K562 (cell line): ENCODE measurements around the gene MMEL1. TPM values are rescaled to one million over a fixed set of nuclear protein-coding genes. Genes with fewer than 3 reads are reported as not detected.
A peak's percentile ranks its signal among the peaks of the same experiment; 100 is the strongest.
"Not testable (repeated sequence)": the region's sequence is repeated elsewhere in the genome, so short reads cannot be mapped to it uniquely, and the experiment has no call there.

Experiments
- ATAC-seq: fragments of 200-7000 bp; cut with Tn5 transposase; 3 replicates; pipeline ENCODE4 v1.9.1; 2020; ENCODE audit warnings: moderate library complexity
- BruUV-seq: library from RNA; stranded (reverse); fragments of 400-500 nt; replicated peaks from 2 replicates; lab custom pipeline; 2021; lab: Mats Ljungman, UMichigan
- CTCF ChIA-PET: fragments of 300-600 bp; formaldehyde crosslinking; extraction: SDS; loops from one replicate; lab custom pipeline; 2021; ENCODE audit warnings: low intra/inter-chr PET ratio; lab: Yijun Ruan, JAX
- POLR2A ChIA-PET: fragments of 300-600, 350-650 bp; sonication (Branson Sonifier 250); formaldehyde crosslinking; extraction: SDS; loops from one replicate; lab custom pipeline; 2021; ENCODE audit warnings: antibody characterized with exemption, inconsistent platforms; lab: Yijun Ruan, JAX
- DNase-seq, 4 experiments: peaks; one replicate each; pipeline versions ENCODE4 v3.0.0 to v3.0.0-alpha.2; 2011 to 2018; ENCODE audit warnings: low spot score in 3 of 4, mixed read lengths in 3 of 4; ENCODE audit errors: extremely low read depth in 1 of 4
- FAIRE-seq: peaks from 2 replicates; lab custom pipeline; 2011; peaks lifted over from hg19 to GRCh38; lab: Jason Lieb, UNC
- H2AFZ ChIP-seq: 2 replicates; pipeline ENCODE4 v1.6.0; 2011; ENCODE audit warnings: low read depth, low read length, control low read depth, inconsistent platforms
- H3K27ac ChIP-seq: fragments of 200-600 bp; 3 replicates; pipeline ENCODE4 v1.8.0; 2011; ENCODE audit warnings: low read depth, mild to moderate bottlenecking, control low read depth, inconsistent platforms, low read length, moderate library complexity, mixed read lengths; ENCODE audit errors: extremely low read depth
- H3K27me3 ChIP-seq, 2 experiments: fragments of 300-600 bp in 1 of 2; 2 replicates in 1 of 2; 3 replicates in 1 of 2; pipeline versions ENCODE4 v1.6.0 to v1.8.0; 2011; ENCODE audit warnings: inconsistent platforms in 2 of 2, low read length in 2 of 2, mild to moderate bottlenecking in 1 of 2, mixed read lengths in 1 of 2, moderate library complexity in 1 of 2; ENCODE audit not compliant: control insufficient read depth in 2 of 2, insufficient read depth in 2 of 2
- H3K36me3 ChIP-seq: fragments of 300-600 bp; 3 replicates; pipeline ENCODE4 v1.8.0; 2011; ENCODE audit warnings: mild to moderate bottlenecking, low read length, inconsistent platforms; ENCODE audit not compliant: control insufficient read depth, insufficient read depth
- H3K4me1 ChIP-seq, 2 experiments: fragments of 200-600 bp in 1 of 2; replicated peaks in 1 of 2; 2 replicates in 1 of 2; 3 replicates in 1 of 2; pipeline versions ENCODE4 v1.5.1 to v1.8.0; 2011; ENCODE audit warnings: inconsistent platforms in 2 of 2, low read length in 2 of 2, mild to moderate bottlenecking in 1 of 2, mixed read lengths in 1 of 2, moderate library complexity in 1 of 2; ENCODE audit not compliant: control insufficient read depth in 2 of 2, insufficient read depth in 2 of 2
- H3K4me2 ChIP-seq: 2 replicates; pipeline ENCODE4 v1.6.1; 2011; ENCODE audit warnings: low read length, control low read depth, inconsistent platforms, mixed read lengths; ENCODE audit not compliant: insufficient read depth
- H3K4me3 ChIP-seq: fragments of 200-600 bp; sonication (generic), shearing (Covaris generic); 2 replicates; pipeline ENCODE4 v1.5.1; 2016; ENCODE audit warnings: control low read depth, inconsistent platforms
- H3K79me2 ChIP-seq: fragments of 200-600 bp; 3 replicates; pipeline ENCODE4 v1.8.0; 2011; ENCODE audit warnings: low read length, inconsistent platforms; ENCODE audit not compliant: control insufficient read depth, insufficient read depth
- H3K9ac ChIP-seq, 2 experiments: 2 replicates each; pipeline versions ENCODE4 v1.6.0 to v1.6.1; 2011; ENCODE audit warnings: low read depth in 2 of 2, low read length in 2 of 2, control low read depth in 1 of 2, inconsistent platforms in 1 of 2, mild to moderate bottlenecking in 1 of 2, mixed read lengths in 1 of 2; ENCODE audit not compliant: insufficient read depth in 1 of 2
- H3K9me1 ChIP-seq: one replicate; pipeline ENCODE4 v1.6.0; 2011; ENCODE audit warnings: inconsistent platforms, mild to moderate bottlenecking, low read length, moderate library complexity; ENCODE audit not compliant: control insufficient read depth, insufficient read depth
- H3K9me3 ChIP-seq: replicated peaks from 2 replicates; pipeline ENCODE4 v1.5.1; 2011; ENCODE audit warnings: low read depth, low read length, inconsistent platforms; ENCODE audit not compliant: control insufficient read depth, insufficient read depth
- H4K20me1 ChIP-seq: replicated peaks from 2 replicates; pipeline ENCODE4 v1.6.1; 2011; ENCODE audit warnings: low read length, inconsistent platforms, mixed read lengths; ENCODE audit not compliant: control insufficient read depth, insufficient read depth
- CREB1 ChIP-seq, 2 experiments: sonication (generic) in 1 of 2; formaldehyde crosslinking in 1 of 2; IDR thresholded peaks; 2 replicates each; pipeline versions ENCODE4 v1.6.1 to v1.8.0; 2012 to 2022; ENCODE audit warnings: inconsistent platforms in 1 of 2, mild to moderate bottlenecking in 1 of 2, missing genetic modification reagents in 1 of 2, moderate library complexity in 1 of 2
- HDAC8 ChIP-seq: fragments of 450-650 bp; IDR thresholded peaks from 2 replicates; pipeline ENCODE4 v1.6.1; 2016; ENCODE audit warnings: mild to moderate bottlenecking, missing genetic modification characterization, moderate library complexity, missing compliant biosample characterization
- PHTF2 ChIP-seq: fragments of 250-450 bp; sonication (Bioruptor Pico); IDR thresholded peaks from 2 replicates; pipeline ENCODE4 v1.5.0; 2021; ENCODE audit warnings: mild to moderate bottlenecking
- SNIP1 ChIP-seq: fragments of 450-650 bp; IDR thresholded peaks from 2 replicates; pipeline ENCODE4 v1.7.1; 2017; ENCODE audit warnings: low read depth, mild to moderate bottlenecking
- XRCC5 ChIP-seq: fragments of 200-400 bp; formaldehyde crosslinking; IDR thresholded peaks from 2 replicates; pipeline ENCODE4 v1.6.1; 2017; ENCODE audit warnings: low read depth, mild to moderate bottlenecking, low read length
- ZBTB11 ChIP-seq, 3 experiments: fragments of 200-800 bp in 1 of 3; fragments of 250-450 bp in 1 of 3; fragments of 450-650 bp in 1 of 3; sonication (Bioruptor Pico) in 1 of 3; sonication (Bioruptor generic) in 1 of 3; formaldehyde crosslinking in 1 of 3; IDR thresholded peaks; 2 replicates each; pipeline versions ENCODE4 v1.6.1 to v1.8.0; 2016 to 2022; ENCODE audit warnings: mild to moderate bottlenecking in 2 of 3, missing genetic modification characterization in 2 of 3, missing compliant biosample characterization in 1 of 3, moderate library complexity in 1 of 3
- ZFP36 ChIP-seq: fragments of 150-350 bp; IDR thresholded peaks from 2 replicates; pipeline ENCODE4 v1.6.1; 2018; ENCODE audit warnings: low read length, low read depth; ENCODE audit not compliant: partially characterized antibody
- ZNF3 ChIP-seq: fragments of 250-450 bp; sonication (Bioruptor Pico); IDR thresholded peaks from 2 replicates; pipeline ENCODE4 v1.5.0; 2021; ENCODE audit warnings: mild to moderate bottlenecking, moderate library complexity
- ZNF41 ChIP-seq: fragments of 250-450 bp; sonication (Bioruptor Pico); conservative IDR thresholded peaks from 2 replicates; pipeline ENCODE4 v1.4.0; 2020; ENCODE audit warnings: mild to moderate bottlenecking
- ZNF696 ChIP-seq: fragments of 250-450 bp; sonication (Bioruptor Pico); conservative IDR thresholded peaks from 2 replicates; pipeline ENCODE4 v1.4.0; 2020; ENCODE audit warnings: mild to moderate bottlenecking, moderate library complexity
- WGBS: fragments of 100-300 bp; shearing (Covaris generic); methylation state at CpG from one replicate; pipeline ENCODE4 v1.1.6; 2016; ENCODE audit warnings: low coverage, mixed read lengths; ENCODE audit not compliant: insufficient coverage; ENCODE audit errors: missing lambda C conversion rate; 5-methylcytosine and 5-hydroxymethylcytosine counted together
- in situ Hi-C: fragments of 300-500 bp; cut with MboI; formaldehyde crosslinking; loops from 4 replicates; pipeline ENCODE4 v1.15.0; 2018; ENCODE audit warnings: inconsistent platforms, mixed read lengths
- intact Hi-C: fragments of 100-400 bp; cut with micrococcal nuclease; formaldehyde crosslinking; loops from 2 replicates; pipeline ENCODE4 v1.14.2; 2022
- polyA plus RNA-seq, 8 experiments: library from polyadenylated mRNA; depleted of rRNA in 4 of 8; stranded (reverse) in 5 of 8; unstranded in 3 of 8; fragments of >200 nt; fragmentation: Nextera tagmentation in 2 of 8; fragmentation: Illumina TruSeq in 1 of 8; extraction: Ambion mirVana in 2 of 8; extraction: Trizol in 1 of 8; gene quantifications; 2 replicates each; pipeline versions ENCODE4 v1.2.1 to v1.2.3, GENCODE V29; 2011 to 2014; ENCODE audit warnings: inconsistent platforms in 1 of 8, missing spikeins in 1 of 8
- total RNA-seq, 7 experiments: library from RNA; depleted of rRNA in 6 of 7; stranded (reverse); fragments of >200 nt in 6 of 7; fragmentation: Illumina TruSeq in 2 of 7; extraction: Trizol in 2 of 7; gene quantifications; 2 replicates each; pipeline versions ENCODE4 v1.2.1 to v1.2.3, GENCODE V29; 2011 to 2021; ENCODE audit warnings: low replicate concordance in 1 of 7

The MMEL1 gene
- total and polyA plus RNA-seq, 9 of the 15 experiments (the other 6 are each of a cell fraction or from before 2014, with no cell fraction given) = not detected

GRCh38 chr1:2570332-2570731 is 62.5 kb downstream of the MMEL1 start:
- H3K27me3 ChIP-seq = peaks cover 46 to 62% of the 10 kb centered on the region in 2 experiments
- H4K20me1 ChIP-seq = no peaks in the 10 kb centered on the region
- intact Hi-C loops = no loop called here
- H3K36me3 ChIP-seq = no peaks in the 10 kb centered on the region
- peaks cover 0 to 15% of the 10 kb centered on the region in 2 experiments; a peak in 2 of 5 replicates for H3K4me1 ChIP-seq
- peaks cover 10% of the 10 kb centered on the region for H3K9me3 ChIP-seq
- no peak overlapping the region for H3K4me3 ChIP-seq
- H3K9ac ChIP-seq = 0 out of 4 replicates have a peak overlapping the region, but pooled peaks of 1 of the 2 experiments have one; percentile 19
- ChIA-PET POLR2A (interaction anchor here (1.4 kb wide), 1 partner anchor 9 kb away, joined by 4 read pairs; no protein-coding TSS in a partner anchor), CTCF (no interaction called here)
- no TSS peak for BruUV-seq
- WGBS = 19% methylated on average over 15 of the region's 17 CpGs
- H3K79me2 ChIP-seq = no peaks in the 10 kb centered on the region
- TF ChIP-seq ZBTB11 (CRISPR knock-in tag; IDR thresholded peaks at IDR 0.05) (no peak), ZNF3 (CRISPR knock-in tag) (no peak), CREB1 (IDR thresholded peaks at IDR 0.05) (no peak), CREB1 (CRISPR knock-in tag; IDR thresholded peaks at IDR 0.05) (no peak), ZNF41 (no peak), SNIP1 (no peak), ZNF696 (CRISPR knock-in tag) (no peak), PHTF2 (CRISPR knock-in tag) (no peak), ZFP36 (no peak), XRCC5 (no peak), HDAC8 (tag) (no peak)
- in situ Hi-C loops = no loop called here
- ATAC-seq (no peak), FAIRE-seq (no peak), DNase-seq (no peak)
- H3K27ac ChIP-seq = no peak overlapping the region
- H2AFZ ChIP-seq = no peak overlapping the region
- no peak overlapping the region for H3K4me2 ChIP-seq
- H3K9me1 ChIP-seq = no peaks in the 10 kb centered on the region

GRCh38 chr1:2569703-2570102 is 63.1 kb downstream of the MMEL1 start:
- H3K79me2 ChIP-seq, H3K9me3 ChIP-seq, BruUV-seq, H3K36me3 ChIP-seq, FAIRE-seq, in situ Hi-C loops, H3K9ac ChIP-seq, H4K20me1 ChIP-seq, intact Hi-C loops, H3K27ac ChIP-seq, DNase-seq, H3K9me1 ChIP-seq, H2AFZ ChIP-seq, H3K4me2 ChIP-seq, CTCF ChIA-PET, H3K4me3 ChIP-seq: not testable (repeated sequence)
- H3K4me1 ChIP-seq = peaks cover 0 to 20% of the 10 kb centered on the region in 2 experiments; a peak in 2 of 5 replicates
- peaks cover 51 to 64% of the 10 kb centered on the region in 2 experiments for H3K27me3 ChIP-seq
- ATAC-seq = 0 out of 3 replicates have a peak, but pooled peaks have one; percentile 9
- POLR2A ChIA-PET = interaction anchor here (1.4 kb wide), 1 partner anchor 8 kb away, joined by 4 read pairs; no protein-coding TSS in a partner anchor
- WGBS = 8% methylated on average over 13 of the region's 13 CpGs
